Neural cell (in vitro differentiated cells): ENCODE results near the gene ATXN7L1. TPM values are rescaled to one million over a fixed set of nuclear protein-coding genes. Genes with fewer than 3 reads are reported as not detected.

ENCODE experiments used
- H2AFZ ChIP-seq: fragments of 200-600, 300-800 bp; sonication (generic), shearing (Covaris generic); 2 replicates; pipeline ENCODE4 v1.6.0; 2014; ENCODE audit warnings: low read depth, mild to moderate bottlenecking, antibody characterized with exemption, low read length, moderate library complexity
- H3F3A ChIP-seq: fragments of 200-600 bp; shearing (Covaris generic); 2 replicates; pipeline ENCODE4 v1.6.1; 2016; ENCODE audit warnings: mild to moderate bottlenecking, moderate library complexity, mixed read lengths, antibody characterized with exemption, low read length; ENCODE audit not compliant: insufficient read depth, poor library complexity, severe bottlenecking
- H3K27ac ChIP-seq: fragments of 200-600, 300-800 bp; sonication (generic), shearing (Covaris generic); 2 replicates; pipeline ENCODE4 v1.5.1; 2014; ENCODE audit warnings: mild to moderate bottlenecking, low read length, moderate library complexity
- H3K27me3 ChIP-seq: fragments of 300-800, 200-600 bp; sonication (generic), shearing (Covaris generic); 2 replicates; pipeline ENCODE4 v1.6.0; 2014; ENCODE audit warnings: mild to moderate bottlenecking, low read depth, low read length, moderate library complexity; ENCODE audit not compliant: insufficient read depth
- H3K36me3 ChIP-seq: fragments of 300-800, 200-600 bp; sonication (generic), shearing (Covaris generic); 2 replicates; pipeline ENCODE4 v1.5.1; 2014; ENCODE audit warnings: mild to moderate bottlenecking, antibody characterized with exemption, low read length, moderate library complexity; ENCODE audit not compliant: insufficient read depth
- H3K4me2 ChIP-seq: fragments of 300-800, 200-600 bp; sonication (generic), shearing (Covaris generic); 2 replicates; pipeline ENCODE4 v1.6.0; 2014; ENCODE audit warnings: mild to moderate bottlenecking, low read length
- H3K4me3 ChIP-seq: fragments of 300-800, 200-600 bp; sonication (generic), shearing (Covaris generic); 2 replicates; pipeline ENCODE4 v1.5.1; 2014; ENCODE audit warnings: mild to moderate bottlenecking, low read length, moderate library complexity
- H3K79me2 ChIP-seq: fragments of 200-600 bp; shearing (Covaris generic); replicated peaks from 2 replicates; pipeline ENCODE4 v1.6.0; 2014; ENCODE audit warnings: mild to moderate bottlenecking, low read length, moderate library complexity; ENCODE audit not compliant: insufficient read depth
- H3K9ac ChIP-seq: fragments of 300-800, 200-600 bp; sonication (generic), shearing (Covaris generic); 2 replicates; pipeline ENCODE4 v1.6.1; 2016; ENCODE audit warnings: mild to moderate bottlenecking, low read length, mixed read lengths
- H3K9me2 ChIP-seq: fragments of 200-600 bp; shearing (Covaris generic); 2 replicates; pipeline ENCODE4 v1.6.1; 2016; ENCODE audit warnings: mild to moderate bottlenecking, low read length, mixed read lengths; ENCODE audit not compliant: insufficient read depth
- H3K9me3 ChIP-seq: fragments of 200-600, 300-800 bp; sonication (generic), shearing (Covaris generic); 2 replicates; pipeline ENCODE4 v1.6.1; 2016; ENCODE audit warnings: mild to moderate bottlenecking, mixed run types, low read length, moderate library complexity, mixed read lengths
- H4K20me1 ChIP-seq: fragments of 200-600 bp; shearing (Covaris generic); 2 replicates; pipeline ENCODE4 v1.6.1; 2016; ENCODE audit warnings: mild to moderate bottlenecking, mixed run types; ENCODE audit not compliant: insufficient read depth
- EP300 ChIP-seq: fragments of 450-650 bp; conservative IDR thresholded peaks from 2 replicates; pipeline ENCODE4 v1.6.1; 2014; ENCODE audit warnings: antibody characterized with exemption, mild to moderate bottlenecking, moderate library complexity; ENCODE audit not compliant: poor library complexity, severe bottlenecking
- EZH2 ChIP-seq: fragments of 200-600, 300-800 bp; shearing (Covaris generic), sonication (generic); IDR thresholded peaks from 2 replicates; pipeline ENCODE4 v1.6.1; 2014; ENCODE audit warnings: antibody characterized with exemption, low read length, borderline replicate concordance, mild to moderate bottlenecking; ENCODE audit not compliant: insufficient read depth, poor library complexity, severe bottlenecking
- MXI1 ChIP-seq: fragments of 450-650 bp; conservative IDR thresholded peaks from 2 replicates; pipeline ENCODE4 v1.6.1; 2014; ENCODE audit warnings: antibody characterized with exemption, mild to moderate bottlenecking; ENCODE audit not compliant: poor library complexity, severe bottlenecking
- POLR2AphosphoS5 ChIP-seq: IDR thresholded peaks from 2 replicates; pipeline ENCODE4 v1.6.1; 2012
- RAD21 ChIP-seq: fragments of 450-650 bp; conservative IDR thresholded peaks from 2 replicates; pipeline ENCODE4 v1.6.1; 2014; ENCODE audit warnings: antibody characterized with exemption, mild to moderate bottlenecking, moderate library complexity
- REST ChIP-seq: IDR thresholded peaks from 2 replicates; pipeline ENCODE4 v1.6.1; 2012; ENCODE audit warnings: borderline replicate concordance
- SMC3 ChIP-seq: fragments of 450-650 bp; conservative IDR thresholded peaks from 2 replicates; pipeline ENCODE4 v1.6.1; 2014; ENCODE audit warnings: antibody characterized with exemption, mild to moderate bottlenecking, moderate library complexity; ENCODE audit not compliant: poor library complexity
- TAF1 ChIP-seq: IDR thresholded peaks from 2 replicates; pipeline ENCODE4 v1.6.1; 2012; ENCODE audit warnings: low read depth
- polyA plus RNA-seq: library from polyadenylated mRNA; depleted of rRNA; stranded (reverse); fragments of >200 nt; gene quantifications from 2 replicates; pipeline ENCODE4 v1.2.3, GENCODE V29; 2014
- TF ChIP-seq, protein P1 (sequence below): fragments of 450-650 bp; IDR thresholded peaks from 2 replicates; pipeline ENCODE4 v1.5.1; 2014; ENCODE audit warnings: antibody characterized with exemption, mild to moderate bottlenecking, moderate library complexity; ENCODE audit not compliant: poor library complexity, severe bottlenecking

Gene ATXN7L1
- polyA plus RNA-seq, 1 donor from 2014 or later = 4.3 TPM

DNA sequence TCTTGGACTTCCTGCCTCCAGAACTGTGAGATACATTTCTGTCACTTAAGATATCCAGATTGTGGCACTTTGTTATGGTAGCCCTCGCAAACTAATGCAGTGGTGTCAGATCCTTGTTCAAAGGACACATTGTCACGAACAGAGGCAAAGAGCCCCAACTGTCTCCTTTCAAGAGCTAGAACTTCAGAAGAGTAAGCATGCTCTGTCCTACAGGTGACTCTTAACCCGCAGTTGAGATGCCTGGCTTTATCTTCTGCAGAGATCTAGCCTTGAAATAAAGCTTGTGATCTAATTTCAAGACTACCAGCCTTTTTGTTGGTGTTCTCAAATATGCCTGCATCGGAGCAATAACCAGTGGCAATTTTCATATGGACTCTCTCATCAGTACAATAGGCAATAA is 134.4 kb downstream of the ATXN7L1 start:
- Histone ChIP-seq H3K9me3 (no peaks in the 10 kb centered on the region), H3K9me2 (no peaks in the 10 kb centered on the region), H3K27ac (no peak overlapping the region), H3K79me2 (no peaks in the 10 kb centered on the region), H3K36me3 (no peaks in the 10 kb centered on the region), H3K9ac (no peak overlapping the region), H3K4me2 (no peak overlapping the region), H2AFZ (no peak overlapping the region), H3K27me3 (no peaks in the 10 kb centered on the region), H3F3A (no peaks in the 10 kb centered on the region), H4K20me1 (no peaks in the 10 kb centered on the region), H3K4me3 (no peak overlapping the region)
- TF ChIP-seq TAF1 (no peak), POLR2AphosphoS5 (no peak), EP300 (no peak), MXI1 (no peak), REST (no peak), EZH2 (no peak), RAD21 (no peak), SMC3 (no peak)
- TF ChIP-seq, protein P1, sequence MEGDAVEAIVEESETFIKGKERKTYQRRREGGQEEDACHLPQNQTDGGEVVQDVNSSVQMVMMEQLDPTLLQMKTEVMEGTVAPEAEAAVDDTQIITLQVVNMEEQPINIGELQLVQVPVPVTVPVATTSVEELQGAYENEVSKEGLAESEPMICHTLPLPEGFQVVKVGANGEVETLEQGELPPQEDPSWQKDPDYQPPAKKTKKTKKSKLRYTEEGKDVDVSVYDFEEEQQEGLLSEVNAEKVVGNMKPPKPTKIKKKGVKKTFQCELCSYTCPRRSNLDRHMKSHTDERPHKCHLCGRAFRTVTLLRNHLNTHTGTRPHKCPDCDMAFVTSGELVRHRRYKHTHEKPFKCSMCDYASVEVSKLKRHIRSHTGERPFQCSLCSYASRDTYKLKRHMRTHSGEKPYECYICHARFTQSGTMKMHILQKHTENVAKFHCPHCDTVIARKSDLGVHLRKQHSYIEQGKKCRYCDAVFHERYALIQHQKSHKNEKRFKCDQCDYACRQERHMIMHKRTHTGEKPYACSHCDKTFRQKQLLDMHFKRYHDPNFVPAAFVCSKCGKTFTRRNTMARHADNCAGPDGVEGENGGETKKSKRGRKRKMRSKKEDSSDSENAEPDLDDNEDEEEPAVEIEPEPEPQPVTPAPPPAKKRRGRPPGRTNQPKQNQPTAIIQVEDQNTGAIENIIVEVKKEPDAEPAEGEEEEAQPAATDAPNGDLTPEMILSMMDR = no peak

GRCh38 chr7:105738133-105738532 is 138.3 kb downstream of the ATXN7L1 start:
- Histone ChIP-seq H3F3A (no peaks in the 10 kb centered on the region), H3K79me2 (no peaks in the 10 kb centered on the region), H3K9ac (no peak overlapping the region), H3K27ac (no peak overlapping the region), H2AFZ (no peak overlapping the region), H3K4me2 (no peak overlapping the region), H3K36me3 (no peaks in the 10 kb centered on the region), H3K9me3 (no peaks in the 10 kb centered on the region), H3K9me2 (no peaks in the 10 kb centered on the region), H3K4me3 (no peak overlapping the region), H3K27me3 (no peaks in the 10 kb centered on the region), H4K20me1 (no peaks in the 10 kb centered on the region)
- no peak for TF ChIP-seq EZH2
- no peak for TF ChIP-seq MXI1
- no peak for TF ChIP-seq RAD21
- TF ChIP-seq TAF1 = no peak
- no peak for TF ChIP-seq SMC3
- no peak for TF ChIP-seq REST
- TF ChIP-seq, protein P1 = no peak
- no peak for TF ChIP-seq EP300
- TF ChIP-seq POLR2AphosphoS5 = no peak
